ENCODE measurements around the gene RABGAP1L.
"Not testable (repeated sequence)": the region's sequence is repeated elsewhere in the genome, so short reads cannot be mapped to it uniquely, and the experiment has no call there.

DNA sequence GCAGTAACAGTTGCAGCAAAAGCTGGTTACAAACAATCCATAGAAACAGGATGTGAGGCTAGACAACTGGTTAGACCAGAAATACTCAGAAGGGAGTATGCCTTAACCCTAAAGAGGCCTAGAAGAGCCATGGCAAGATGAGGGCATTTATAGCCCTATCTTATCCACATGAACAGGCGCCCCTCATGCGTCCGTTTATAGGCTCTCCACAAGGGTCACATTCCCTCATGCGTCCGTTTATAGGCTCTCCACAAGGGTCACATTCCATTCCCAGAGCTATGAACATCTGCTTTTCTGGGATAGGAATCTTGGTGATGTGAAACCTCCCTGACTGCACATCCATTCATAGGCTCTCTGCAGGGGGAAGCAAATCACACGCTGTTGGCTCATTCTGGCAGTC, 416.8 kb downstream of the RABGAP1L start:
- TF ChIP-seq, protein P1, sequence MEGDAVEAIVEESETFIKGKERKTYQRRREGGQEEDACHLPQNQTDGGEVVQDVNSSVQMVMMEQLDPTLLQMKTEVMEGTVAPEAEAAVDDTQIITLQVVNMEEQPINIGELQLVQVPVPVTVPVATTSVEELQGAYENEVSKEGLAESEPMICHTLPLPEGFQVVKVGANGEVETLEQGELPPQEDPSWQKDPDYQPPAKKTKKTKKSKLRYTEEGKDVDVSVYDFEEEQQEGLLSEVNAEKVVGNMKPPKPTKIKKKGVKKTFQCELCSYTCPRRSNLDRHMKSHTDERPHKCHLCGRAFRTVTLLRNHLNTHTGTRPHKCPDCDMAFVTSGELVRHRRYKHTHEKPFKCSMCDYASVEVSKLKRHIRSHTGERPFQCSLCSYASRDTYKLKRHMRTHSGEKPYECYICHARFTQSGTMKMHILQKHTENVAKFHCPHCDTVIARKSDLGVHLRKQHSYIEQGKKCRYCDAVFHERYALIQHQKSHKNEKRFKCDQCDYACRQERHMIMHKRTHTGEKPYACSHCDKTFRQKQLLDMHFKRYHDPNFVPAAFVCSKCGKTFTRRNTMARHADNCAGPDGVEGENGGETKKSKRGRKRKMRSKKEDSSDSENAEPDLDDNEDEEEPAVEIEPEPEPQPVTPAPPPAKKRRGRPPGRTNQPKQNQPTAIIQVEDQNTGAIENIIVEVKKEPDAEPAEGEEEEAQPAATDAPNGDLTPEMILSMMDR (IDR thresholded peaks at IDR 0.05; ENCODE audit: extremely low read depth in 1 of 2, insufficient read depth in 1 of 2, low read depth in 1 of 2, low read length in 2 of 2): not testable (repeated sequence)
- TF ChIP-seq EZH2 (IDR thresholded peaks at IDR 0.05; ENCODE audit: borderline replicate concordance, low read depth, low read length, severe bottlenecking): not testable (repeated sequence)

Measured in endothelial cell of umbilical vein (primary cell).